Ishikawa (cell line): ENCODE measurements around the gene SCFD2.

Experiments
- CEBPB ChIP-seq: IDR thresholded peaks from 2 replicates; pipeline ENCODE4 v1.6.1; 2012
- CREB1 ChIP-seq: IDR thresholded peaks from 2 replicates; pipeline ENCODE4 v1.6.1; 2012; ENCODE audit warnings: low read depth
- EGR1 ChIP-seq: IDR thresholded peaks from 2 replicates; pipeline ENCODE4 v1.6.1; 2012
- EP300 ChIP-seq: IDR thresholded peaks from 2 replicates; pipeline ENCODE4 v1.6.1; 2012; ENCODE audit warnings: borderline replicate concordance
- FOXM1 ChIP-seq: IDR thresholded peaks from 2 replicates; pipeline ENCODE4 v1.6.1; 2012; ENCODE audit warnings: low read depth, borderline replicate concordance
- NFIC ChIP-seq: IDR thresholded peaks from 2 replicates; pipeline ENCODE4 v1.6.1; 2012
- RAD21 ChIP-seq: IDR thresholded peaks from 2 replicates; pipeline ENCODE4 v1.6.1; 2012; ENCODE audit warnings: low read depth
- TAF1 ChIP-seq: IDR thresholded peaks from 2 replicates; pipeline ENCODE4 v1.6.1; 2012; ENCODE audit warnings: low read depth, mild to moderate bottlenecking
- TCF12 ChIP-seq: IDR thresholded peaks from 2 replicates; pipeline ENCODE4 v1.6.1; 2012; ENCODE audit warnings: low read depth
- TEAD4 ChIP-seq: IDR thresholded peaks from 2 replicates; pipeline ENCODE4 v1.6.1; 2012
- YY1 ChIP-seq: IDR thresholded peaks from 2 replicates; pipeline ENCODE4 v1.6.1; 2012; ENCODE audit warnings: low read depth
- ZBTB7A ChIP-seq: IDR thresholded peaks from 2 replicates; pipeline ENCODE4 v1.6.1; 2012; ENCODE audit warnings: low read depth
- TF ChIP-seq, protein P1 (sequence below): IDR thresholded peaks from 2 replicates; pipeline ENCODE4 v1.6.1; 2012; ENCODE audit warnings: low read depth, mild to moderate bottlenecking
- TF ChIP-seq, protein P2 (sequence below): IDR thresholded peaks from 2 replicates; pipeline ENCODE4 v1.6.1; 2012
- TF ChIP-seq, protein P3 (sequence below): IDR thresholded peaks from 2 replicates; pipeline ENCODE4 v1.6.1; 2012

Gene SCFD2

DNA sequence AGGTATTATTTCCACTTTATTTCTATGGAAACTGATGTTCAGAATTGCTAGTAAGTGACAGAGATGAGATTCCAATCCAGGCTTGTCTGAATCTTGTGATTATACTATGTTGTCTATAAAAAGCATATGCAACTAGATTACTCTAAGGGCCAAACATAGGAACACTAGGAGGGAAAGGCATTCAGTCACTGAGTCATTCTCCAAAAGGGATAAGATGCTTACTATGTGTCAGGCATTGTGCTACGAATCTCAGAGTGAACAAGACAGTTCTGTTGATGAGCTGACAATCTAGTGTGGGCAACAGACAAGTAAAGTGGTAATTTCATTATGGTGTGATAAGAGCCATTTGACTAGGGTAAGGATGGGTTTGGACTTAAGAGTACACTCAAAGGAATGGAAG lies 426.5 kb downstream of the SCFD2 start:
- no peak for TF ChIP-seq CEBPB
- no peak for TF ChIP-seq CREB1

DNA sequence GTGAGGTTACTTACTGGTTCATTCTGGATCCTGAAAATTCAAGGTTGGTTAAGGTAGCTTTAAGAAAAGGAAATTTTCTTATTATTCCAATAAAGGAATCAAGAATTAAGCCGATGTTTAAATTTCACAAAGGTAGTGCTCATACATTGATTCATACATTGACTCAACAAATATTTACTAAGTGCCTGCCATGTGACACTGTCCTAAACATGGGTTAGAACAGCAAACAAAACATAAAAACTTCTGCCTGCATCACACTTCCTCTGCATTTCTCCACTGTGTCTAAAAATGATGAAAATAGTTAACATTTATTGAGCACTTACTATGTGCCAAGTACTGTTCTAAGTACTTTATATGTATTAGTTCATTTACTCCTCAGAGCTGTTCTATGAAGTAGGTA lies 428.0 kb downstream of the SCFD2 start:
- no peak for TF ChIP-seq ZBTB7A
- no peak for TF ChIP-seq YY1
- TF ChIP-seq FOXM1, result no peak

DNA sequence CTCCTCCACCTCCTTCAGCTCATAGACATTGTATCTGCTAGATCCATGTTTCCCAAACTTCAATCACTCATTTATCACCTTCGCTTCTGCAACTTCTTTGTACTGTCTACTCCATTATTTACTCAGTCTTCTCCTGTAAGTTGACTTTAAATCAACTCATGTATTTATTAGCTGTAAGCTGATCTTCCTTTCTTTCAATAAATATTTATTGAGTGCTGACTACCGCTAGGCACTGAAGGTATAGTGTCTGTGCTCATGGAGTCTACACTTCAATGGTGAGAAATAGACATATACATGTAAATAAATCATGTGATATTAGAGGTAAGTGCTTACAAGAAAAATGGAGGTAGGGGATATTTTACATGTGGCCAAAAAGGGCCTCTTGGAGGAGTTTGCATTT lies 429.1 kb downstream of the SCFD2 start:
- TF ChIP-seq, protein P1, sequence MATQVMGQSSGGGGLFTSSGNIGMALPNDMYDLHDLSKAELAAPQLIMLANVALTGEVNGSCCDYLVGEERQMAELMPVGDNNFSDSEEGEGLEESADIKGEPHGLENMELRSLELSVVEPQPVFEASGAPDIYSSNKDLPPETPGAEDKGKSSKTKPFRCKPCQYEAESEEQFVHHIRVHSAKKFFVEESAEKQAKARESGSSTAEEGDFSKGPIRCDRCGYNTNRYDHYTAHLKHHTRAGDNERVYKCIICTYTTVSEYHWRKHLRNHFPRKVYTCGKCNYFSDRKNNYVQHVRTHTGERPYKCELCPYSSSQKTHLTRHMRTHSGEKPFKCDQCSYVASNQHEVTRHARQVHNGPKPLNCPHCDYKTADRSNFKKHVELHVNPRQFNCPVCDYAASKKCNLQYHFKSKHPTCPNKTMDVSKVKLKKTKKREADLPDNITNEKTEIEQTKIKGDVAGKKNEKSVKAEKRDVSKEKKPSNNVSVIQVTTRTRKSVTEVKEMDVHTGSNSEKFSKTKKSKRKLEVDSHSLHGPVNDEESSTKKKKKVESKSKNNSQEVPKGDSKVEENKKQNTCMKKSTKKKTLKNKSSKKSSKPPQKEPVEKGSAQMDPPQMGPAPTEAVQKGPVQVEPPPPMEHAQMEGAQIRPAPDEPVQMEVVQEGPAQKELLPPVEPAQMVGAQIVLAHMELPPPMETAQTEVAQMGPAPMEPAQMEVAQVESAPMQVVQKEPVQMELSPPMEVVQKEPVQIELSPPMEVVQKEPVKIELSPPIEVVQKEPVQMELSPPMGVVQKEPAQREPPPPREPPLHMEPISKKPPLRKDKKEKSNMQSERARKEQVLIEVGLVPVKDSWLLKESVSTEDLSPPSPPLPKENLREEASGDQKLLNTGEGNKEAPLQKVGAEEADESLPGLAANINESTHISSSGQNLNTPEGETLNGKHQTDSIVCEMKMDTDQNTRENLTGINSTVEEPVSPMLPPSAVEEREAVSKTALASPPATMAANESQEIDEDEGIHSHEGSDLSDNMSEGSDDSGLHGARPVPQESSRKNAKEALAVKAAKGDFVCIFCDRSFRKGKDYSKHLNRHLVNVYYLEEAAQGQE, result no peak
- TF ChIP-seq EP300 (no peak), YY1 (no peak), TAF1 (no peak), CREB1 (no peak), TEAD4 (no peak), EGR1 (no peak)
- TF ChIP-seq, protein P2, sequence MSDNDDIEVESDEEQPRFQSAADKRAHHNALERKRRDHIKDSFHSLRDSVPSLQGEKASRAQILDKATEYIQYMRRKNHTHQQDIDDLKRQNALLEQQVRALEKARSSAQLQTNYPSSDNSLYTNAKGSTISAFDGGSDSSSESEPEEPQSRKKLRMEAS, result no peak

DNA sequence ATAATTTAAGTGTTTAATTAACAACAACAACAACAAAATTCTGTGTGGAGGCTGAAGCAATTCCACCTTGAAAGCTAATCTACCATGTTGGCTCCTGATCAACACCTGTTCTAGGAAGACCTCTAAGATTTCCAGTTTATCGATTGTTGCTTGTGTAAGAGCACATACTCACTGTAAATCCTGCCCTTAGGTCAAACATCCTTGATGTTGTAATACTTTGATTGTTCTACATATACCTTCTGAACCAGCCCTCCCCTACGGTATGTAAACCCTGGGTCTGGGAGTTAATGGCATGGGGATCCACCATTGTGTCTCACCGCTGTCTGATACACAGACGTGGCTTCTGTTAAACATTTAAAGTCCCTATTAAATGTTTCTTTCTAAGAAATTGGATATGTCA lies 430.5 kb downstream of the SCFD2 start:
- TF ChIP-seq FOXM1 (no peak), TEAD4 (no peak), NFIC (no peak), EGR1 (no peak), TAF1 (no peak), CREB1 (no peak), ZBTB7A (no peak), TCF12 (no peak), CEBPB (no peak)
- TF ChIP-seq, protein P2, result no peak

DNA sequence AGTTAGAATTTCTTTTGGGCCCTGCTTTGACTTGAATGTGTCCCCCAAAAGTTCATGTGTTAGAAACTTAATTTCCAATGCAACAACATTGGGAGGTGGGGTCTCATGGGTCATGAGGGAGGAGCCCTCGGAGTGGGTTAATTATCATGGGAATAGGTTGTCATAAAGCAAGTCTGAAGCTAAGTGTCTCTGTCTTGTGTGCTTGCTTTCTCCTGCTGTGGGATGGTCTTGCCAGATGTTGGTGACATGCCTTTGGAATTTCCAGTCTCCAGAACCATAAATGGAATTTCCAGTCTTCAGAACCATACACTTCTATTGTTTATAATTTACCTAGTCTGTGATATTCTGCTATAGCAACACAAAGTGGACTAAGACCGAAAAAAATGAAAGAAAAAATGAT lies 432.1 kb downstream of the SCFD2 start:
- TF ChIP-seq TCF12 (no peak), FOXM1 (no peak), YY1 (no peak), EP300 (no peak)
- TF ChIP-seq, protein P1, result no peak
- TF ChIP-seq, protein P3, sequence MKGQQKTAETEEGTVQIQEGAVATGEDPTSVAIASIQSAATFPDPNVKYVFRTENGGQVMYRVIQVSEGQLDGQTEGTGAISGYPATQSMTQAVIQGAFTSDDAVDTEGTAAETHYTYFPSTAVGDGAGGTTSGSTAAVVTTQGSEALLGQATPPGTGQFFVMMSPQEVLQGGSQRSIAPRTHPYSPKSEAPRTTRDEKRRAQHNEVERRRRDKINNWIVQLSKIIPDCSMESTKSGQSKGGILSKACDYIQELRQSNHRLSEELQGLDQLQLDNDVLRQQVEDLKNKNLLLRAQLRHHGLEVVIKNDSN, result no peak

DNA sequence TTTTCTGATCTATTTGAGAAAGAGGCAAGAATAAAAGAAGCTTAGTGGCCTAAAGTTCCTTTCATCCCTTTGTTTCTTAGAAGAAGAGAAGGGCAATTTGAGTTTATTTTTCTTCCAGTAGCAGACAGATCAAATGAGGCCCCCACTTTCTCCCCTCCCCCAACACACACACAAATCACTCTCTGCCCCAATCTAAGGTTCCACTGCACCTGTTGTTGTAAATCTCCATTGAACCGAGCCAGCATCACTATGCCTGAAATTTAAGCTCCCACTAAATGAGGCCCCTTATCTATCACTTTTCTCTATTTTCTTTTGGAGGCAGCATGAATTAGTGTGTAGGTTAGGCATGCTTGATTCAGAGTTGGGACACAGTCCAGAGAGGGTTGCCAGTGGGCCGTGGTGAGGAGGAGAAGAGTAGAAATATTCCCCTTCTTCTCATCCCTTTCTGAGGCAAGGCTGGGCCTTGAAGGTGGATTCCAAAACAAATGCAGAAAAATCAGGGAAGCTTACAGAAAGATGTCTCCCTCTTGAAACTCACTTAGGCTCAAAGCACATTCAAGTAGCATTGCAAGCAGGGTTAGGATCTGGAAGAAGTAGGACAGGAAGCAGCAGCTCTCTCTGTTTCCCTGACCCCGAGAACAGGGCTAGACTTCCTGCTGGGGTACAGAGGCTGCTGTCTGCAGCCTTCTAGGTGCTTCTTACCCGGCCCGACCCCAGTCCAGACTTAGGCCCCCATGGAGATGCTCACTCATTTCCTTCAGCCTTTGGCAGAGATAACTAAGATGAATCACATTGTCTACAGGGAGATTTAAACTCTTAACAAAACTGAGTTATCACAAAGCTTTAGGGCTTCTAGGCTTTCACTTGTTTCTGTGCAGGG lies 433.0 kb downstream of the SCFD2 start:
- TF ChIP-seq EP300 (no peak), CREB1 (no peak), YY1 (no peak), TAF1 (no peak), CEBPB (no peak), RAD21 (no peak), TEAD4 (no peak), FOXM1 (no peak), EGR1 (no peak), ZBTB7A (no peak), NFIC (no peak), TCF12 (no peak)
- TF ChIP-seq, protein P3, result no peak
- TF ChIP-seq, protein P1, result no peak
- TF ChIP-seq, protein P2, result no peak
